IMR-90 (cell line): ENCODE results near the gene USP36.
A peak's percentile ranks its signal among the peaks of the same experiment; 100 is the strongest.

Experiments used
- BHLHE40 ChIP-seq: fragments of 150-350 bp; IDR thresholded peaks from 2 replicates; pipeline ENCODE4 v1.6.1; 2016; ENCODE audit warnings: mild to moderate bottlenecking, low read depth, low read length
- CEBPB ChIP-seq: IDR thresholded peaks from 2 replicates; pipeline ENCODE4 v1.6.1; 2012; ENCODE audit warnings: low read depth, low read length, improper control_type of control experiment
- CTCF ChIP-seq: conservative IDR thresholded peaks from 2 replicates; pipeline ENCODE4 v1.5.1; 2012; ENCODE audit warnings: mild to moderate bottlenecking, low read depth, low read length, improper control_type of control experiment
- ELK1 ChIP-seq: fragments of 150-350 bp; IDR thresholded peaks from 2 replicates; pipeline ENCODE4 v1.6.1; 2016; ENCODE audit warnings: low read depth, mild to moderate bottlenecking, low read length, moderate library complexity, borderline replicate concordance
- FOS ChIP-seq: fragments of 150-350 bp; IDR thresholded peaks from 2 replicates; pipeline ENCODE4 v1.6.1; 2016; ENCODE audit warnings: low read depth, low read length
- MXI1 ChIP-seq: IDR thresholded peaks from 2 replicates; pipeline ENCODE4 v1.6.1; 2012; ENCODE audit warnings: low read depth, mild to moderate bottlenecking, low read length, moderate library complexity, borderline replicate concordance
- POLR2A ChIP-seq: IDR thresholded peaks from 2 replicates; pipeline ENCODE4 v1.6.1; 2012; ENCODE audit warnings: mild to moderate bottlenecking, low read depth, low read length
- RAD21 ChIP-seq: IDR thresholded peaks from 2 replicates; pipeline ENCODE4 v1.6.1; 2012; ENCODE audit warnings: low read length, improper control_type of control experiment
- RCOR1 ChIP-seq: IDR thresholded peaks from 2 replicates; pipeline ENCODE4 v1.6.1; 2012; ENCODE audit warnings: mild to moderate bottlenecking, low read length, improper control_type of control experiment; ENCODE audit not compliant: insufficient replicate concordance
- SMC3 ChIP-seq: fragments of 150-350 bp; IDR thresholded peaks from 2 replicates; pipeline ENCODE4 v1.6.1; 2016; ENCODE audit warnings: low read depth, mild to moderate bottlenecking, antibody characterized with exemption, low read length, moderate library complexity
- USF2 ChIP-seq: fragments of 150-350 bp; IDR thresholded peaks from 2 replicates; pipeline ENCODE4 v1.6.1; 2017; ENCODE audit warnings: mild to moderate bottlenecking, antibody characterized with exemption, low read length, low read depth

GRCh38 chr17:78761789-78762406 is 78.7 kb downstream of the USP36 start:
- TF ChIP-seq CTCF: no peak
- no peak for TF ChIP-seq CEBPB
- TF ChIP-seq SMC3: no peak
- peak; percentile 33; the same call in 1 of the 2 replicates for TF ChIP-seq USF2
- no peak for TF ChIP-seq POLR2A
- TF ChIP-seq RCOR1: no peak
- TF ChIP-seq BHLHE40: no peak
- no peak for TF ChIP-seq RAD21
- no peak for TF ChIP-seq ELK1
- TF ChIP-seq MXI1: no peak
- no peak for TF ChIP-seq FOS
